Duodenal mucosa (tissue), 2 donors: ENCODE measurements around the gene INHA.

Source experiments
- H3K27ac ChIP-seq: one replicate; pipeline ENCODE4 v1.7.0; 2013; ENCODE audit warnings: low read depth, low read length
- H3K27me3 ChIP-seq, 2 donors: one replicate each; pipeline ENCODE4 v1.7.0; 2013; ENCODE audit warnings: low read length in 2 of 2, control low read depth in 1 of 2; ENCODE audit not compliant: insufficient read depth in 2 of 2, control insufficient read depth in 1 of 2
- H3K36me3 ChIP-seq, 2 donors: one replicate each; pipeline ENCODE4 v1.7.0; 2013; ENCODE audit warnings: low read length in 2 of 2, control low read depth in 1 of 2; ENCODE audit not compliant: insufficient read depth in 2 of 2, control insufficient read depth in 1 of 2
- H3K4me1 ChIP-seq, 2 donors: one replicate each; pipeline ENCODE4 v1.7.0; 2013; ENCODE audit warnings: low read length in 2 of 2, control low read depth in 1 of 2; ENCODE audit not compliant: insufficient read depth in 2 of 2, control insufficient read depth in 1 of 2
- H3K4me3 ChIP-seq, 2 donors: one replicate each; pipeline ENCODE4 v1.7.0; 2013; ENCODE audit warnings: low read length in 2 of 2, low read depth in 1 of 2
- H3K9ac ChIP-seq, 2 donors: one replicate each; pipeline ENCODE4 v1.7.0; 2013; ENCODE audit warnings: low read length in 2 of 2, low read depth in 1 of 2
- H3K9me3 ChIP-seq, 2 donors: one replicate each; pipeline ENCODE4 v1.7.0; 2013; ENCODE audit warnings: low read length in 2 of 2, control low read depth in 1 of 2; ENCODE audit not compliant: control insufficient read depth in 1 of 2

The INHA gene

GRCh38 chr2:219612577-219613286 lies 40.6 kb downstream of the INHA start:
- no peaks in the 10 kb centered on the region for H3K27me3 ChIP-seq
- no peaks in the 10 kb centered on the region for H3K4me1 ChIP-seq

GRCh38 chr2:219613461-219614070 lies 41.5 kb downstream of the INHA start:
- no peak overlapping the region for H3K4me3 ChIP-seq
- no peaks in the 10 kb centered on the region for H3K27me3 ChIP-seq
- H3K36me3 ChIP-seq = peaks cover 19 to 48% of the 10 kb centered on the region in 2 donors
- no peak overlapping the region for H3K27ac ChIP-seq
- no peak overlapping the region for H3K9ac ChIP-seq
- H3K9me3 ChIP-seq = no peaks in the 10 kb centered on the region
- no peaks in the 10 kb centered on the region for H3K4me1 ChIP-seq

More at GRCh38 chr2:219612577-219613286, 40.6 kb downstream of the INHA start:
- Histone ChIP-seq H3K4me3 (no peak overlapping the region), H3K27ac (no peak overlapping the region), H3K9ac (no peak overlapping the region), H3K36me3 (peaks cover 23 to 52% of the 10 kb centered on the region in 2 donors), H3K9me3 (no peaks in the 10 kb centered on the region)

GRCh38 chr2:219614076-219614860 lies 42.2 kb downstream of the INHA start:
- H3K4me1 ChIP-seq = no peaks in the 10 kb centered on the region
- H3K36me3 ChIP-seq = peaks cover 12 to 43% of the 10 kb centered on the region in 2 donors
- no peak overlapping the region for H3K9ac ChIP-seq
- no peak overlapping the region for H3K4me3 ChIP-seq
- H3K9me3 ChIP-seq = no peaks in the 10 kb centered on the region
- H3K27ac ChIP-seq = no peak overlapping the region
- no peaks in the 10 kb centered on the region for H3K27me3 ChIP-seq

GRCh38 chr2:219615036-219615435 lies 42.9 kb downstream of the INHA start:
- Histone ChIP-seq H3K4me3 (no peak overlapping the region), H3K9me3 (no peaks in the 10 kb centered on the region), H3K27me3 (no peaks in the 10 kb centered on the region), H3K36me3 (peaks cover 8 to 40% of the 10 kb centered on the region in 2 donors), H3K27ac (no peak overlapping the region), H3K4me1 (no peaks in the 10 kb centered on the region), H3K9ac (no peak overlapping the region)

GRCh38 chr2:219615894-219616293 lies 43.8 kb downstream of the INHA start:
- Histone ChIP-seq H3K4me3 (no peak overlapping the region), H3K27me3 (no peaks in the 10 kb centered on the region), H3K9ac (no peak overlapping the region), H3K4me1 (no peaks in the 10 kb centered on the region), H3K27ac (no peak overlapping the region), H3K36me3 (peaks cover 8 to 37% of the 10 kb centered on the region in 2 donors), H3K9me3 (no peaks in the 10 kb centered on the region)

GRCh38 chr2:219616550-219616949 lies 44.4 kb downstream of the INHA start:
- no peaks in the 10 kb centered on the region for H3K27me3 ChIP-seq
- no peak overlapping the region for H3K27ac ChIP-seq
- H3K36me3 ChIP-seq = peaks cover 8 to 30% of the 10 kb centered on the region in 2 donors
- H3K9ac ChIP-seq = no peak overlapping the region
- no peaks in the 10 kb centered on the region for H3K9me3 ChIP-seq
- H3K4me1 ChIP-seq = no peaks in the 10 kb centered on the region
- H3K4me3 ChIP-seq = no peak overlapping the region

- Histone ChIP-seq H3K27me3 (no peaks in the 10 kb centered on the region), H3K27ac (no peak overlapping the region), H3K36me3 (peaks cover 4 to 20% of the 10 kb centered on the region in 2 donors), H3K9me3 (no peaks in the 10 kb centered on the region), H3K4me1 (no peaks in the 10 kb centered on the region), H3K9ac (no peak overlapping the region), H3K4me3 (no peak overlapping the region)
Observed at GRCh38 chr2:219618733-219619122, 46.6 kb downstream of the INHA start.

GRCh38 chr2:219619235-219619634 lies 47.1 kb downstream of the INHA start:
- Histone ChIP-seq H3K4me3 (no peak overlapping the region), H3K9me3 (no peaks in the 10 kb centered on the region), H3K36me3 (peaks cover 4 to 20% of the 10 kb centered on the region in 2 donors), H3K27ac (no peak overlapping the region), H3K27me3 (no peaks in the 10 kb centered on the region), H3K9ac (no peak overlapping the region), H3K4me1 (no peaks in the 10 kb centered on the region)

GRCh38 chr2:219620546-219620945 lies 48.4 kb downstream of the INHA start:
- Histone ChIP-seq H3K36me3 (peaks cover 2 to 10% of the 10 kb centered on the region in 2 donors), H3K9me3 (no peaks in the 10 kb centered on the region), H3K27me3 (peaks cover 0 to 5% of the 10 kb centered on the region in 2 donors), H3K4me1 (no peaks in the 10 kb centered on the region), H3K4me3 (no peak overlapping the region), H3K9ac (no peak overlapping the region), H3K27ac (no peak overlapping the region)

GRCh38 chr2:219621935-219622334 lies 49.8 kb downstream of the INHA start:
- H3K27ac ChIP-seq = no peak overlapping the region
- no peaks in the 10 kb centered on the region for H3K4me1 ChIP-seq
- H3K9me3 ChIP-seq = no peaks in the 10 kb centered on the region
- H3K9ac ChIP-seq = no peak overlapping the region
- H3K27me3 ChIP-seq = peaks cover 5 to 9% of the 10 kb centered on the region in 2 donors
- no peak overlapping the region for H3K4me3 ChIP-seq
- H3K36me3 ChIP-seq = no peaks in the 10 kb centered on the region
